Left cardiac atrium (tissue), 2 donors: ENCODE results near the gene C5orf63. TPM values are rescaled to one million over a fixed set of nuclear protein-coding genes. Genes with fewer than 3 reads are reported as not detected.

Experiments used
- total RNA-seq, 2 donors: library from RNA; stranded (reverse); fragmentation: NEBNext Ultra II Directional; extraction: Animal tissue kit (Norgen Biotek cat#: 25700); gene quantifications; one replicate each; pipeline ENCODE4 v1.2.1, GENCODE V29; 2021
- donor health status: DM: no; HTN: yes; CAD: no; lungs with severe emphysema.
- donor health status: DM: yes; HTN: yes; CAD: no.

The C5orf63 gene
- total RNA-seq, 2 donors from 2014 or later, result 5.9 to 7.8 TPM

Other genes with a start within 250 kb of the C5orf63 start
- gene MARCHF3, start 42.9 kb downstream of the C5orf63 start, total RNA-seq, result 10 to 100 TPM; 17.4 to 23.8 TPM
- 1 to 10 TPM; 1.1 to 1.2 TPM for gene MEGF10, start 217.3 kb upstream of the C5orf63 start, total RNA-seq